Iris pigment epithelial cell (primary cell): ENCODE measurements around the gene ANKRD36C.
"Not testable (repeated sequence)": the region's sequence is repeated elsewhere in the genome, so short reads cannot be mapped to it uniquely, and the experiment has no call there.

Experiments used
- DNase-seq: peaks from one replicate; pipeline ENCODE4 v3.0.0-alpha.2; 2011; ENCODE audit warnings: low read depth

The ANKRD36C gene

GRCh38 chr2:96006248-96006647, 14.6 kb upstream of the ANKRD36C start:
- DNase-seq: not testable (repeated sequence)

DNA sequence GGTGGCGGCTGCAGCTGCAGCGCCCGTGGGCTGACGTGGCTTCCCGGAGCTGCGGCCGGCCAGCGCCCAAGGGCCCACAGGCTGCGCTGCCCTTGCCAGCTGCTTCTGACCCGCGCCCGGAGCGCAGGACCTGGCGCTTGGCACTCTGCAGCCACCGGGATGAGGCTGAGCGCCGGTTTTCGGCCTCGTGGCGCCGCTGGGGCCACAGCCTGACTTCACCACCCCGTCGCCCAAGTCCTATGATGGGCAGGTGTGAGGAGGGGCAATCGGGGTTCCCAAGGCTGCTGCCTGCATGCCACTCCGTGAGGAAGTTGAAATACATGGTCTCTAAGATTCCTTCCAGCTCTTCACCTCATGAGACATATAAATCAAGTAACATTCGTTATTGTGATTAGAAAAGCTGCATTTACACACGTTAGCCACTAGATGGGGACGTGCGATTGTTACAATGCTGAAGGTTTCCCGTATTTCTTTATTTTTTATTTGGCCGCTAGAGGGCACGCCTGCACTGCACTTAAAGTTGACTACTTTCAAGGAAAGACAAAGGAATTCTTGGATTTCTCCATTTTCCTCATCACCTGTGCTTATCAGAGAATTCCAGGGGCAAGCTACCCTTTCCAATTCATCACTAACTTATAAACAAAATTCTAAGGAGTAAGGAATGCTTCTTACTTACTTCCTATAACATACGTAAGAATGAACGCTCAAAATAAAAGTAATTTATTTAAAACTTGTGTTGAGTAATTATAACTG, 1.1 kb upstream of the ANKRD36C start:
- DNase-seq: peak; percentile 45

- not testable (repeated sequence) for DNase-seq
Observed at GRCh38 chr2:95992102-95992501, 478 bp upstream of the ANKRD36C start.

DNA sequence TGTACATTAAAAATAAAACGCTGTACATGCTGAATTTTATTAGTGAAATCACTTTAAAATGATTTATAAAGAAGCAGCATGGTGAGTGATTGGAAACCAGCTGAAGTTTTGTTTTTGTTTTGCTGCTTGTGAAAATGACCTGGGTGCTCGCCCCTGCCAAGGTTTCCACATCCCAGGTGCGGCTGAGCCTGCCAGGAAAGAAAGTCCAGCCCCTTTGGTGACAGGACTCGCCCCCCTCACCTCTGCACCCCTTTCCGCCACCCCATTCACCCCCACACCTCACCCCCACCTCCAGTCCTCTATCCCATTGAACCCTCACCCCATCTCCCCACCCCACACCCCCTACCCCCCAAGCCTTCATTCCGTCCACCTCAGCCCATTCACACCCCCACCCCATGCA, 740 bp downstream of the ANKRD36C start:
- not testable (repeated sequence) for DNase-seq

GRCh38 chr2:95951662-95952061, 40.0 kb downstream of the ANKRD36C start:
- not testable (repeated sequence) for DNase-seq

- peak; percentile 47 for DNase-seq
Observed at GRCh38 chr2:95948039-95948438, 43.6 kb downstream of the ANKRD36C start.

DNA sequence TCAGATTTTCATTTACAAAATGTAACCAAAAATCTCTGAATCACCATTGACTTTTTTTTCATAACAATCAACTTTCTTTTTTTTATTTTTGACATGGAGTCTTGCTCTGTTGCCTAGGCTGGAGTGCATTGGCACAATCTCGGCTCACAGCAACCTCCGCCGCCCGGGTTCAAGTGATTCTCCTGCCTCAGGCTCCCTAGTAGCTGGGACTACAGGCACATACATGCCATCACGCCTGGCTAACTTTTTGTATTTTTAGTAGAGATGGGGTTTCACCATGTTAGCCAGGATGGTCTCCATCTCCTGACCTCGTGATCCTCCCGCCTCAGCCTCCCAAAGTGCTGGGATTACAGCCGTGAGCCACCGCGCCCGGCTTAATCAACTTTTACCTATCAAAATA, 51.7 kb downstream of the ANKRD36C start:
- not testable (repeated sequence) for DNase-seq

DNA sequence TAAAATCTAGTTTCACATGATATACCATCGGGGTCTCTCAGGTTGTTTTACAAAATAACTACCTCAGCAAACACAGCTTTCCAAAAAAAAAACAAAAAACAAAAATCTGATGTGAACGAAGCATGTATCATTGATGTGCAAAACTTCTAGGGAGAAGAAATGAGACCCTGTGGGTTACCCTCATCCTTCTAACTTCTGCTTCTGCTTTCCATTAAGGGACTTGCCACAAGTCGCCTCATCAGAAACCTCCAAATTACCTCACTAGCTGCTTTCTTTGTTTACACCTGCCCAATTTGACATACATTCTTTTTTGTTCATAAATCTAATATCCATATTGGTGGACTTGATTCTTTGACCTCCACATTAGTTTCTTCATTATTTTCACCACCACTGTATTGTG, 60.9 kb downstream of the ANKRD36C start:
- not testable (repeated sequence) for DNase-seq

- DNase-seq: not testable (repeated sequence)
Observed at GRCh38 chr2:95917007-95917406, 74.6 kb downstream of the ANKRD36C start.

DNA sequence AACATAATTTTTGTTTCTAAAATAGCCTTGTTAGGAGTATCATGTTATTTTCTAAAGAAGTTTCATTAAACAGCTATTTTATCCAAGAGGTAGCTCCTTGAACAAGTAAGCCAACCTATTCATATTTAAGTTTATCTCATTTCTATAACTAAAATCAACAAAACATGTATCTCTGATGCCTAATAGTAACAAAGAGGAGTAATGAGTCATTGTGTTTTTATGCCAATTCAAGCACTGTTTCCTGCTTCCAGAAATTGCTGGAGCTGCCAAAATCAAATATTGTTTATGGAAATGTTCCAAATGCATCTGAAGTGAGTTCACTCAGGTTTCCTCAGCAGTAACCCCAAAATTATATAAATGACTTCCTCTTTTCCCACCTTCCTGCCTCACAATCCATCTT, 76.5 kb downstream of the ANKRD36C start:
- DNase-seq: not testable (repeated sequence)

GRCh38 chr2:95911431-95911830, 80.2 kb downstream of the ANKRD36C start:
- DNase-seq: peak; percentile 67

DNA sequence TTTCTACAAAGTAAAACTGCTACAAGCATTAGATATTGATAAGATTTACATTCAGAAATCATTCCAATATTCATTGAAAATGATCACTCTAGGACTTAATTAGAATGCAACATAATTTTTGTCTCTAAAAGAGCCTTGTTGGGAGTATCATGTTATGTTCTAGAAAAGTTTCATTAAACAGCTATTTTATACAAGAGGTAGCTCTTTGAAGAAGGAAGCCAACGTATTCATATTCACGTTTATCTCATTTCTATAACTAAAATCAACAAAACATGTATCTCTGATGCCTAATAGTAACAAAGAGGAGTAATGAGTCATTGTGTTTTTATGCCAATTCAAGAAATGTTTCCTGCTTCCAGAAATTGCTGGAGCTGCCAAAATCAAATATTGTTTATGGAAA, 97.2 kb downstream of the ANKRD36C start:
- DNase-seq: not testable (repeated sequence)

GRCh38 chr2:95867929-95868328, 123.7 kb downstream of the ANKRD36C start:
- not testable (repeated sequence) for DNase-seq

- DNase-seq: not testable (repeated sequence)
Observed at GRCh38 chr2:95867047-95867677, 124.5 kb downstream of the ANKRD36C start.

- peak; percentile 1 for DNase-seq
Observed at GRCh38 chr2:95862121-95862520, 129.5 kb downstream of the ANKRD36C start.

- no peak for DNase-seq
Observed at GRCh38 chr2:95836151-95836550, 155.5 kb downstream of the ANKRD36C start.

- not testable (repeated sequence) for DNase-seq
Observed at GRCh38 chr2:95834077-95835013, 157.3 kb downstream of the ANKRD36C start.

- DNase-seq: not testable (repeated sequence)
Observed at GRCh38 chr2:95824218-95824617, 167.4 kb downstream of the ANKRD36C start.

GRCh38 chr2:95817521-95817920, 174.1 kb downstream of the ANKRD36C start:
- DNase-seq: not testable (repeated sequence)

GRCh38 chr2:95813311-95813710, 178.3 kb downstream of the ANKRD36C start:
- peak; percentile 41 for DNase-seq

- DNase-seq: no peak
Observed at GRCh38 chr2:95799892-95800291, 191.7 kb downstream of the ANKRD36C start.

DNA sequence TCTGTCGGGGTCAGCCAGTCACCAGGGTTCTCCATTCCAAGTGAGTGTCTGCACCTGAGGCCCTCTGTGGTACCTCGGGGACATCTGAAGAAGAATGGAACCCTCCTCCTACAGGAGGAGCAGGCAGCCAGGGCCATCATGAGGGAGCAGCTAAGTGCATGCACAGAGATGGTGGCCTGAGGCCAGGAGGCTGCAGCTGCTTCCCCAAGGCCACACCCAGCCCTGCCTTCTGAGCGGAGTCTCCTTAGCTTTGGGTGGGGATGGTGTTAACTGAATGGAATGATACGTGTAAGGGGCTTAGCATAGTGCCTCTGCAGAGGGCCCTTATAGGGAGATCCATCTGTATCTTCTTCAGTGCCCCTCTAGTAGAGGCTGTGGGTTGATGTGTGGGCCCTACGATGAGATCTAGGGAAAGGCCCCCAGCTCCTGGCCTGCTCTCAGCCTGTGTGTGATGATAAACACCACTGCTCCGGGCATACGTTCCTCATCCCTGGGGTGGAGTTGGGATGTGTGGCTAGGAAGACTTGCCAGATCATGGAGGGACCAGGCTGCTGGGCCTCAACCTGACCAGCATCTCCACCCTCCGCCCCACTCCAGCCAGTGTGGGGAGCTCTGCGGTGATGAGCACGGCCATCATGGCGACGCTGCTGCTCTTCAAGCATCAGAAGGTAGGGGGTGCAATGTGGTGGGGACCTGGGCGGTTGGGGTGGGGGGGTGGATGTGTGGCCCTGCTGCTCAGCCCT, 192.3 kb downstream of the ANKRD36C start:
- DNase-seq: not testable (repeated sequence)
